Smooth muscle cell of trachea (primary cell): ENCODE measurements around the gene COX5A. TPM values are rescaled to one million over a fixed set of nuclear protein-coding genes. Genes with fewer than 3 reads are reported as not detected.

Experiments used
- total RNA-seq: library from RNA; depleted of rRNA; stranded (reverse); fragments of >200 nt; gene quantifications from 2 replicates; pipeline ENCODE4 v1.2.1, GENCODE V29; 2014

COX5A gene
- 28.6 and 59.9 TPM in 2 replicates for total RNA-seq

DNA sequence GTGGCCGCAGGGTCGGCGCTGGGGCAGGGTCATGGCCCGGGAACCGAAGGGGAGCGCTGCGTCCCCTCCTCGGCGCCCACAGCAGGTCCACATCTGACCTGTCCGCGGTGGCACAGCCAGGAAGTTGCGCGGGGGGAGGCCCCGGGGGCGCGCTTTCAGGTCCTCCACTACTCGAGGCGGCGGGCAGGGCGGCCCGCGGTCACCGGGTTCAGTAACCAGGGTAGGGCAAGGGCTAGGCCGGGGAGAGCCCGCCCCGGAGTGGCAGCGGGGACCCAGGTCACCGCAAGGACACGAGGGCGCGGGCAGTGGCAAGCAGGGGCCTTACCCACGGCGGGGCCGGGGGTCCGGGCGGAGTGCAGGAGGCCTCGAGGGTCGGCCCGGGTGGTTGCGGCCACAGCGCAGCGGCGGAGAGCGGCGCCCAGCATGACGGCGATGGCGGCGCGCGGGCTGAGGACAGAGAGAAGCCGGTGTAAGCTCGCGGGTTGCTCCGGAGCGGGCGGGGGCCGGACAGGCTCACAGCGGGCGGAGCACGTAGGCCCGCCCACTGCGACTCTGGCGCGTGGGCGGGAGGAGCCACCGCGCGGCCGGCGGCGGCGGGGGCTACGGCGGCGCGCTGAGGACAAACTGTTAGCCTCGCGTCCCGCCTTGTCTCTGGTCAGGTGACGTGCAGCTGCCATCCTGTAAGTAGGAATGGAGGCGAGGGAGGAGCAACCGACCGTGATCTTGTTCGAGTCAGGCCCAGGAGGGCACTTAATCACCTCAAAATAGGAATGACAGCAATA, at the start of gene COX5A:
COX5A (minus strand) TSS at position 484 of the 782 bp plus-strand sequence; CDS start at position 425, 59 bp downstream.

GRCh38 chr15:74956648-74957475, 19.0 kb upstream of the COX5A start, which contains the start of gene RPP25:
Gene RPP25 (minus strand): TSS chr15:74956772. CDS start chr15:74956583, 189 bp downstream.

GRCh38 chr15:74906450-74907162, 31.3 kb downstream of the COX5A start, which contains the start of gene FAM219B:
Gene FAM219B (minus strand): TSS chr15:74906851. CDS start chr15:74906800, 51 bp downstream.

DNA sequence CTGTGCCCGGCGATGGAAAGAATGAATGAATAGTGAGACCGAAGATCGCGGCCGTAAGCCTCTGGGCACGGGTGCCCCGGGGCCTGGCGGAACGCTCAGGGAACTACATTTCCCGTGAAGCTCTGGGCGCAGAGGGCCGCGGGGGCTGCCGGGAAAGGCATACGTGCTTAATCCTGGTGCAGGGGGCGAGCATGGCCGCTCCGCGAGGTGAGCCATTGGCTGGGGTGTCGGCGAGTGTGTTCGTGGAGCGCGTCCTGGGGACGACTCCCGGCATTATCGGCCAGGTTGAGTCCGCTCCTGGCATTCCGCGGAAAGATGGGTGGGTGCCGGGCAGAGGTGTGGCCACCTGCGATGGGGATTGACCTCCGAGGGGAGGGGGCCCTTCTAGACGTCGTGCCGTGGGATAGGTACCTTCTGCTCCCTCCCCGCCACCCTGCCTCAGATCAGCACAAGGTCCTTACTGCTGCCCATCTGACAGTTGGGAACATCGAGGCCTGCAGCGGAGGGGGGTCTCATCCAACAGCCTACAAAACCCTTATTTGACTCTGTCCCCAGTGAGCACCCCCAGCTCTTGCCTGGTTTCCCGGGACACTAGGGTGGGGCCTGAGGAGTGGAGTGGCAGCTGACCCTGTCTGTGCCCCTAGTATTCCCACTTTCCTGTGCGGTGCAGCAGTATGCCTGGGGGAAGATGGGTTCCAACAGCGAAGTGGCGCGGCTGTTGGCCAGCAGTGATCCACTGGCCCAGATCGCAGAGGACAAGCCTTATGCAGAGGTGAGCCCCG, 47.8 kb downstream of the COX5A start, which contains the start of gene MPI:
MPI (plus strand) TSS at position 160 of the 782 bp plus-strand sequence; CDS start at position 192, 32 bp downstream.

DNA sequence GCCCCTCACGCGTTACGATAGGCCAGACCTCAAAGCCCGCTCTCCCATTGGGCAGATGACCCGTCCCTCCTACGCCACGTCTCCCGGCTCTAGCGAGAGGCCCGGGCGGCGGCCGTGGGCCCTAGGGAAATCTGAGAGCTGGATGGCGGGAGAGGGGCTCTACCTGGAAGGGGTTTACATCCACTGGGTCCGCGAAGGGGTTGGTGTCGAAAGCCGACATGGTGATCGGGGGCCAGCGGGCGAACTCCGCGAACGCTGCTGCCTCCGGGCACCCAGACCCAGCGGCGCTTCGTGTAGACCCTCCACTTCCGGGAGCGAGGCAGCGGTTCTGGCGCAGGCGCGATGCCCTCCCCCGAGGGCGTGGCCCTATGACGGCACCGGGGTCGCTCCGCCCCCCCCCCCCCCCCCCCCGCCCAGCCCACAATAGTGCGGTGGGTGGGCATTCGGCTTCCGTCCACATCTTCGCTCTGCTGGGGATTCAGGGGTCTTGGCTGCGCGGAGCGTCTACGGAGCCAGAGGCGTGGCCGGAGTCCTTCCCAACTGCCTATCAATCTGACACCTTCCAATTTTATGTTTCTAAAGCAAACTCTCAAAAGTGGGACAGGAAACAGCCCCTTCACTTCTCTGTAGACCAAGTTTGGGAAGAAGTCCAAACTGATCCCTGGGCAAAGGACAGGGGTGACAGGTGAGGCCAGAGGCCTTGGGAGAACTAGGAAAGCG, 64.7 kb downstream of the COX5A start, which contains the start of gene SCAMP2:
SCAMP2 (minus strand) TSS at position 330 of the 720 bp plus-strand sequence; CDS start at position 220, 110 bp downstream.

Other genes starting within 250 kb of the COX5A start
- 12.8 and 15.5 TPM in 2 replicates for gene EDC3, start 242.0 kb downstream of the COX5A start, total RNA-seq
- gene CYP1A1, start 212.5 kb downstream of the COX5A start, total RNA-seq: 1.3 TPM in 1 of 2 replicates, not detected in the other
- gene CYP1A2, start 189.2 kb downstream of the COX5A start, total RNA-seq: not detected in 2 replicates
- gene CSK, start 156.0 kb downstream of the COX5A start, total RNA-seq: 24.4 and 30.9 TPM in 2 replicates
- gene LMAN1L, start 125.2 kb downstream of the COX5A start, total RNA-seq: 0.15 TPM in 1 of 2 replicates, not detected in the other
- not detected in 2 replicates for gene CPLX3, start 111.4 kb downstream of the COX5A start, total RNA-seq
- gene ULK3, start 94.9 kb downstream of the COX5A start, total RNA-seq: 13.7 and 19.2 TPM in 2 replicates
- gene SCAMP2, start 64.7 kb downstream of the COX5A start, total RNA-seq: 20.1 and 26.1 TPM in 2 replicates
- gene MPI, start 48.0 kb downstream of the COX5A start, total RNA-seq: 55.3 and 97.9 TPM in 2 replicates
- gene FAM219B, start 31.2 kb downstream of the COX5A start, total RNA-seq: 43.1 and 59.2 TPM in 2 replicates
- 2.0 and 6.3 TPM in 2 replicates for gene RPP25, start 18.7 kb upstream of the COX5A start, total RNA-seq
- 0.15 and 2.2 TPM in 2 replicates for gene SCAMP5, start 57.5 kb upstream of the COX5A start, total RNA-seq
- 9.2 and 10.3 TPM in 2 replicates for gene PPCDC, start 85.5 kb upstream of the COX5A start, total RNA-seq